Measurements from ENCODE around the gene MISP. TPM values are rescaled to one million over a fixed set of nuclear protein-coding genes. Genes with fewer than 3 reads are reported as not detected.

Gene MISP
- total and polyA plus RNA-seq, 2 of the 4 experiments (the other 2 are of a cell fraction), result not detected

DNA sequence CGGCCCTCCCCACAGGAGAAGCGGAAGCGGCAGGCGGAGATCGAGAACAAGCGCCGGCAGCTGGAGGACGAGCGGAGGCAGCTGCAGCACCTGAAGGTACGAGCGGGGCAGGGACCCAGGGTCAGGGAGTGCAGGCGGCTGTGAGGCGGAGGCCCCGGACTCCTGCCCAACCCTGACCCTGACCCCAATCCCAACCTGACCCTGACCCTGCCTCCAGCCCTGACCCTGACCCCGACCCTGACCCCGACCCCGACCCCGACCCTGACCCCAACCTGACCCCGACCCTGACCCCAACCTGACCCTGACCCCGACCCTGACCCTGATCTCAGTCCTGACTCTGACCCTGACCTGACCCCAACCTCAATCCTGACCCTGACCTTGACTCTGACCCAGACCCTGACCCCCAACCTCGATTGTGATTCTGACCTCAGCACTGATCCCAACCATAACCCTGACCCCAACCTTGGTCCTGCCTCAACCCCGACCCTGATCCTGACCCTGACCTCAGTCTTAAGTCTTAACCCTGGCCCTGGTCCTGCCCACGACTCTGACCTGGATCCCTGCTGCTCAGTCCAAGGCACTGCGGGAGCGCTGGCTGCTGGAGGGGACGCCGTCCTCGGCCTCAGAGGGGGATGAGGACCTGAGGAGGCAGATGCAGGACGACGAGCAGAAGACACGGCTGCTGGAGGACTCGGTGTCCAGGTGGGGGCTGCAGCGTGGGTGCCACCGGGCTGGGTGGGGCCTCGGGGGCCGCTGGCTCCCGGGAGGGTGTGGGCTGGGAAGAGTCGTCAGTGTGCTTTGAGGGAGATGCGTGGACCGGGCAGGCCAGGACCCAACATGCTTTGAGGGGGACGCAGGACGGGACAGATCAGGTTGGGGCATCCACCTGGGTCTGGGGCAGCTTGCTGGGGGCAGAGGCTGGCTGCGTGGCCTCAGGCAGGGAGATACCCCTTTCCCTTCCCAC is 23.6 kb upstream of the MISP start:
- H3K36me3 ChIP-seq (ENCODE audit: control insufficient read depth, insufficient read depth, low read length), result peaks cover 16% of the 10 kb centered on the region
- in situ Hi-C loops (cut with MboI; ENCODE audit: low sequenced_read_pairs) (no loop called here), intact Hi-C loops (cut with micrococcal nuclease) (no loop called here), dilution Hi-C loops (cut with HindIII; ENCODE audit: low sequenced_read_pairs, unreplicated experiment) (no loop called here)
- H3K4ac ChIP-seq (ENCODE audit: low read depth, low read length), result no peak overlapping the region
- no peaks in the 10 kb centered on the region for H3K9me3 ChIP-seq (ENCODE audit: control insufficient read depth, insufficient read depth, low read length)
- no peak overlapping the region for H2BK20ac ChIP-seq (ENCODE audit: low read depth, low read length)
- no peak overlapping the region for H3K9ac ChIP-seq (ENCODE audit: low read depth, low read length)
- no peak overlapping the region for H3K18ac ChIP-seq (ENCODE audit: low read depth, low read length)
- 78% methylated on average over 36 of the region's 43 CpGs; no CpG with 5 or more reads in 1 of the 2 experiments for WGBS, 2 experiments (ENCODE audit: extremely low coverage in 2 of 2, insufficient read length in 1 of 2)
- H3K4me2 ChIP-seq (ENCODE audit: low read depth, low read length), result no peak overlapping the region
- no peaks in the 10 kb centered on the region for H3K79me1 ChIP-seq (ENCODE audit: low read depth in 1 of 2, low read length in 2 of 2)
- H3K27ac ChIP-seq (ENCODE audit: insufficient read depth, low read length), result no peak overlapping the region
- H3K14ac ChIP-seq (replicated peaks; ENCODE audit: low read depth, low read length), result no peak overlapping the region
- no peaks in the 10 kb centered on the region for H3K4me1 ChIP-seq (ENCODE audit: control insufficient read depth, insufficient read depth, low read length)
- no peak overlapping the region for H2AK5ac ChIP-seq (ENCODE audit: low read depth, low read length)
- no peaks in the 10 kb centered on the region for H3K27me3 ChIP-seq (ENCODE audit: control insufficient read depth, insufficient read depth, low read length)
- no peak overlapping the region for H3K56ac ChIP-seq (ENCODE audit: extremely low read depth, insufficient read depth, low read length)
- no peak overlapping the region for H2BK120ac ChIP-seq (ENCODE audit: low read depth, low read length)
- no peak overlapping the region for H3K23ac ChIP-seq (ENCODE audit: low read depth, low read length)
- no peak overlapping the region for H4K5ac ChIP-seq (ENCODE audit: low read depth, low read length)
- no peak overlapping the region for H3K4me3 ChIP-seq (ENCODE audit: insufficient read depth, low read depth, low read length)
- H3K9me1 ChIP-seq (ENCODE audit: insufficient read depth, low read length), result no peaks in the 10 kb centered on the region
- BruUV-seq (replicated peaks), result no TSS peak
- H2AFZ ChIP-seq (replicated peaks; ENCODE audit: low read length, poor library complexity), result no peak overlapping the region
- no peak overlapping the region for H4K91ac ChIP-seq (ENCODE audit: insufficient read depth, low read depth, low read length)
- H2BK5ac ChIP-seq (ENCODE audit: low read depth, low read length, poor library complexity, severe bottlenecking), result no peak overlapping the region
- DNase-seq (no peak), ATAC-seq (ENCODE audit: low read depth) (peak; percentile 59)
- TF ChIP-seq ELK1 (IDR thresholded peaks at IDR 0.05; ENCODE audit: borderline replicate concordance, low read depth, low read length), result no peak
- no peak for TF ChIP-seq FOS (IDR thresholded peaks at IDR 0.05; ENCODE audit: low read depth, low read length)
- TF ChIP-seq CHD1 (IDR thresholded peaks at IDR 0.05; ENCODE audit: low read depth, low read length), result no peak
- no peak for TF ChIP-seq SMC3 (IDR thresholded peaks at IDR 0.05; ENCODE audit: low read depth, low read length)
- TF ChIP-seq CEBPB (IDR thresholded peaks at IDR 0.05; ENCODE audit: low read depth, low read length), result no peak
- TF ChIP-seq MXI1 (IDR thresholded peaks at IDR 0.05; ENCODE audit: borderline replicate concordance, low read depth, low read length), result no peak
- no peak for TF ChIP-seq MAZ (IDR thresholded peaks at IDR 0.05; ENCODE audit: borderline replicate concordance, low read depth, low read length)
- no peak for TF ChIP-seq BHLHE40 (IDR thresholded peaks at IDR 0.05; ENCODE audit: low read depth, low read length)
- TF ChIP-seq, protein P1, sequence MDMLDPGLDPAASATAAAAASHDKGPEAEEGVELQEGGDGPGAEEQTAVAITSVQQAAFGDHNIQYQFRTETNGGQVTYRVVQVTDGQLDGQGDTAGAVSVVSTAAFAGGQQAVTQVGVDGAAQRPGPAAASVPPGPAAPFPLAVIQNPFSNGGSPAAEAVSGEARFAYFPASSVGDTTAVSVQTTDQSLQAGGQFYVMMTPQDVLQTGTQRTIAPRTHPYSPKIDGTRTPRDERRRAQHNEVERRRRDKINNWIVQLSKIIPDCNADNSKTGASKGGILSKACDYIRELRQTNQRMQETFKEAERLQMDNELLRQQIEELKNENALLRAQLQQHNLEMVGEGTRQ (IDR thresholded peaks at IDR 0.05; ENCODE audit: low read depth, low read length), result no peak
- no peak for TF ChIP-seq NFE2L2 (IDR thresholded peaks at IDR 0.05; ENCODE audit: low read depth, low read length)
- no peak for TF ChIP-seq POLR2A (IDR thresholded peaks at IDR 0.05; ENCODE audit: low read depth, low read length)
- TF ChIP-seq RFX5 (IDR thresholded peaks at IDR 0.05; ENCODE audit: low read depth, low read length), result no peak
- H4K8ac ChIP-seq (ENCODE audit: low read depth in 2 of 2, low read length in 2 of 2), result no peak overlapping the region
- no peak overlapping the region for H2BK15ac ChIP-seq (ENCODE audit: low read depth, low read length)
- no peak overlapping the region for H2AK9ac ChIP-seq (replicated peaks; ENCODE audit: low read depth, low read length, poor library complexity)
- ChIA-PET CTCF (no interaction called here), POLR2A (ENCODE audit: unreplicated experiment) (no interaction called here)
- H4K20me1 ChIP-seq (ENCODE audit: insufficient read depth, low read length), result no peaks in the 10 kb centered on the region
